ENCODE measurements around the gene HCRTR1. TPM values are rescaled to one million over a fixed set of nuclear protein-coding genes. Genes with fewer than 3 reads are reported as not detected.

HCRTR1 gene
- total and polyA plus RNA-seq, 8 donors, result 0.14 to 0.52 (median 0.19) TPM; not detected in 5

- FAIRE-seq (no peak), DNase-seq (peak in 4 of 6 donors; percentile 40 to 80 (median 62)), ATAC-seq (peak; percentile 74 to 88 (median 82))
- 9 to 15% methylated on average over 32 to 56 of the region's 56 CpGs for WGBS, 2 donors
- Histone ChIP-seq H3K9me3 (no peaks in the 10 kb centered on the region), H3K36me3 (no peaks in the 10 kb centered on the region), H3K4me3 (peak overlapping the region; percentile 13 to 64 (median 26)), H3K27ac (no peak overlapping the region), H3K4me1 (peaks cover 0 to 3% (median 0%) of the 10 kb centered on the region in 3 donors), H3K27me3 (no peaks in the 10 kb centered on the region)
- TF ChIP-seq, protein P1, sequence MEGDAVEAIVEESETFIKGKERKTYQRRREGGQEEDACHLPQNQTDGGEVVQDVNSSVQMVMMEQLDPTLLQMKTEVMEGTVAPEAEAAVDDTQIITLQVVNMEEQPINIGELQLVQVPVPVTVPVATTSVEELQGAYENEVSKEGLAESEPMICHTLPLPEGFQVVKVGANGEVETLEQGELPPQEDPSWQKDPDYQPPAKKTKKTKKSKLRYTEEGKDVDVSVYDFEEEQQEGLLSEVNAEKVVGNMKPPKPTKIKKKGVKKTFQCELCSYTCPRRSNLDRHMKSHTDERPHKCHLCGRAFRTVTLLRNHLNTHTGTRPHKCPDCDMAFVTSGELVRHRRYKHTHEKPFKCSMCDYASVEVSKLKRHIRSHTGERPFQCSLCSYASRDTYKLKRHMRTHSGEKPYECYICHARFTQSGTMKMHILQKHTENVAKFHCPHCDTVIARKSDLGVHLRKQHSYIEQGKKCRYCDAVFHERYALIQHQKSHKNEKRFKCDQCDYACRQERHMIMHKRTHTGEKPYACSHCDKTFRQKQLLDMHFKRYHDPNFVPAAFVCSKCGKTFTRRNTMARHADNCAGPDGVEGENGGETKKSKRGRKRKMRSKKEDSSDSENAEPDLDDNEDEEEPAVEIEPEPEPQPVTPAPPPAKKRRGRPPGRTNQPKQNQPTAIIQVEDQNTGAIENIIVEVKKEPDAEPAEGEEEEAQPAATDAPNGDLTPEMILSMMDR (IDR thresholded peaks at IDR 0.05), result peak; percentile 63 to 80 (median 75)
- intact Hi-C loops (cut with DNase I), result no loop called here
Measured at GRCh38 chr1:31617916-31618746, 642 bp downstream of the HCRTR1 start.

DNA sequence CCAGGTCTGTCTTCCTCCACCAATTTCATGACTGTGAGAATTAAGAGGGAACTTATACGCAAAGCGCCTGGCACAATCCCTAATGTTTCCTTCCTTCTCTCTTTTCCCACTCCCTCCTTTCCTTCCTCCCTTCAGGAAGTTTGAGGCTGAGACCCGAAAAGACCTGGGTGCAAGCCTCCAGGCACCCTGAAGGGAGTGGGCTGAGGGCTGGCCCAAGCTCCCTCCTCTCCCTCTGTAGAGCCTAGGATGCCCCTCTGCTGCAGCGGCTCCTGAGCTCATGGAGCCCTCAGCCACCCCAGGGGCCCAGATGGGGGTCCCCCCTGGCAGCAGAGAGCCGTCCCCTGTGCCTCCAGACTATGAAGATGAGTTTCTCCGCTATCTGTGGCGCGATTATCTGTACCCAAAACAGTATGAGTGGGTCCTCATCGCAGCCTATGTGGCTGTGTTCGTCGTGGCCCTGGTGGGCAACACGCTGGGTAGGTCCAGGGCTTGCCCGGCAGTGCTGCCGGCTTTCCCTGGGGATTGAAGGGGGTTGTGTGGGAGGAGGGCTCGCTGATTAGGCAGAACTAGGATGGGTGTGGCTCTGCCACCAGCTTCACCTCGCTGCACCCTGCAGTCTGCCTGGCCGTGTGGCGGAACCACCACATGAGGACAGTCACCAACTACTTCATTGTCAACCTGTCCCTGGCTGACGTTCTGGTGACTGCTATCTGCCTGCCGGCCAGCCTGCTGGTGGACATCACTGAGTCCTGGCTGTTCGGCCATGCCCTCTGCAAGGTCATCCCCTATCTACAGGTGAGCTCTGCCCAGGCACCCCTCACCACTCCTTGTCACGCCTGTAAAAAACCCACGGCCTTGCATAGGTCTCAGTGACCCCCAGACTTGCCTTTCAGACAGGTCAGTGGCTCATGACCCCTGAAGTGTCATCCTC is 1.7 kb downstream of the HCRTR1 start:
- intact Hi-C loops (cut with DNase I), result no loop called here

GRCh38 chr1:31620631-31621497 is 3.4 kb downstream of the HCRTR1 start:
- 86 to 90% methylated on average over 20 of the region's 20 CpGs for WGBS, 2 donors
- TF ChIP-seq, protein P1 (IDR thresholded peaks at IDR 0.05), result no peak
- peaks cover 0 to 3% (median 0%) of the 10 kb centered on the region in 3 donors for H3K4me1 ChIP-seq
- intact Hi-C loops (cut with DNase I), result no loop called here
- ATAC-seq, result no peak
- H3K36me3 ChIP-seq, result no peaks in the 10 kb centered on the region
- no peaks in the 10 kb centered on the region for H3K27me3 ChIP-seq
- H3K4me3 ChIP-seq, result no peak overlapping the region
- no peak for FAIRE-seq
- no peaks in the 10 kb centered on the region for H3K9me3 ChIP-seq
- DNase-seq, result peak in 1 of 6 donors; percentile 46
- H3K27ac ChIP-seq, result no peak overlapping the region

More for the DNA sequence above, 1.7 kb downstream of the HCRTR1 start:
- Histone ChIP-seq H3K9me3 (no peaks in the 10 kb centered on the region), H3K4me3 (no peak overlapping the region), H3K27me3 (no peaks in the 10 kb centered on the region), H3K36me3 (no peaks in the 10 kb centered on the region), H3K4me1 (peaks cover 0 to 3% (median 0%) of the 10 kb centered on the region in 3 donors), H3K27ac (no peak overlapping the region)
- 58 to 63% methylated on average over 23 of the region's 23 CpGs for WGBS, 2 donors
- TF ChIP-seq, protein P1 (IDR thresholded peaks at IDR 0.05), result no peak
- DNase-seq, result no peak
- no peak for FAIRE-seq
- ATAC-seq, result no peak

GRCh38 chr1:31621498-31621820 is 4.0 kb downstream of the HCRTR1 start:
- no peaks in the 10 kb centered on the region for H3K9me3 ChIP-seq
- TF ChIP-seq, protein P1 (IDR thresholded peaks at IDR 0.05), result no peak
- intact Hi-C loops (cut with DNase I), result no loop called here
- no peaks in the 10 kb centered on the region for H3K36me3 ChIP-seq
- ATAC-seq (no peak), DNase-seq (peak in 1 of 6 donors; percentile 50), FAIRE-seq (no peak)
- no peak overlapping the region for H3K4me3 ChIP-seq
- no peaks in the 10 kb centered on the region for H3K27me3 ChIP-seq
- no peak overlapping the region for H3K27ac ChIP-seq
- 78 to 91% methylated on average over 5 of the region's 5 CpGs for WGBS, 2 donors
- H3K4me1 ChIP-seq, result peaks cover 0 to 3% (median 0%) of the 10 kb centered on the region in 3 donors

Measured in pancreas (tissue), 10 donors.